ENCODE results near the gene PLA2G6. TPM values are rescaled to one million over a fixed set of nuclear protein-coding genes. Genes with fewer than 3 reads are reported as not detected.

The PLA2G6 gene
- total RNA-seq, 1 donor from 2014 or later = 10.6 TPM

DNA sequence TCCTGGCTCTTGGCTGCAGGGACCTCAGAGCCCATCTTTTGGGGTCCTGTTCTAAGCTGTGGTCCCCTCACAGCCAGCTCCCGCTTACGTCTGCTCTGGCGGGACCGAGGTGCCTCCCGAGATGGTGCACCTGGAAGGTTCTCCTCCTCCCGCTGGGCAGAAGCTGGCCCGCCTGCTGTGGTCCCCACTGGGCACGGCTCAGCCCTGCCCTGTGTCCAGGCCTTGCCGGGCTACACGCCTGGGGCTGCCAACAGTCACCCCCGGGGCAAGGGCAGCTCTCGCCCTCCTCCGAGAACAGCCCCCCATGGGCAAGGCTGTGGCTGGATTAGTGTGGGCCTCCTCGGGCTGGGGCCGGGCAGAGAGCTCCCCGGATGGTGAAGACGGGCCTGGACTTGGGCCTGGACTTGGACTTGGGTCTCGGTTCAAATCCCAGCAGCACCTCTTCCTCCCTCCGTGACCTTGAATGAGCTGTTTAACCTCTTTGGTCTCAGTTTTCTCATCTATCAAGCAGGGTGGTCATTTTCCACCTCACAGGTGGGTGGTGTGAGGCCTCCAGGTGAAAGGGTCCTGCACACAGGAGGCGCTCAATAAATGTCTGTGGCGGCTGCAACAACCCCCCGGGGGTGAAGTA, 72.1 kb downstream of the PLA2G6 start:
- DNase-seq = no peak

DNA sequence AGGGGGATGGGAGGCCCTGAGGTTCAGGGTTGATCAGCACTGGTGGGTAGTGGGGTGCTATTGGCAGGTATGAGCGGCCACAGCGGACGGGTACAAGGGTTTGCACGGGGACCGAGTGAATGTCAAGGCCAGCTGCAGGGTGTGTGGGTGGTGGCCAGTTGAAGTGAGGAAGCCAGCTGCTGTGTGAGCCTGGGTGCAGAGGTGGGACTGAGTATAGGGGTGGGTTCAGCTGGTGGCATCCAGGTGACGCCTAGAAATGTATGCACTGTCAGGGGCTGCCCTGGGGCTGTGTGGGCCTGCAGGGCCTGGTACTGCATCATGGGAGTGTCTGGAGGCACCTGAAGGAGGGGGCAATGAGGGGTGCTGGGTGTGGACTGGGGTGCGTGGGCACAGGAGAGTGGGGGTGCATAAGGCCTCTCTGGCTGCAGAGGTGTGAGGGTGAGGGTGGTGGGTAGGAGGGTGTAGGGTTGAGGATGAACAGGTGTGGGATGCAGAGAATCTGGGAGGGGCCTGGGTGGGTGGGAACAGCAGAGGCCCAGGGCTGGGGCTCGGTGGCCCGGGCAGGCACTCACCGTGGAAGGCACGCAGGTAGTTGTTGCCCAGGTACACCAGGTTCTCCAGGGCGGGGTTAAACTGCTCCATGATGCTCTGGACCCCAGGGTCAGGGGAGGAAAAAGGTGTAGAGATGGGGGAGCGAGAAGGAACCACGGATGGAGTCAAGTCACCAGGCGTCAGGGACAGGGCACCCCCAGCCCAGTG, 72.9 kb downstream of the PLA2G6 start:
- DNase-seq = no peak

DNA sequence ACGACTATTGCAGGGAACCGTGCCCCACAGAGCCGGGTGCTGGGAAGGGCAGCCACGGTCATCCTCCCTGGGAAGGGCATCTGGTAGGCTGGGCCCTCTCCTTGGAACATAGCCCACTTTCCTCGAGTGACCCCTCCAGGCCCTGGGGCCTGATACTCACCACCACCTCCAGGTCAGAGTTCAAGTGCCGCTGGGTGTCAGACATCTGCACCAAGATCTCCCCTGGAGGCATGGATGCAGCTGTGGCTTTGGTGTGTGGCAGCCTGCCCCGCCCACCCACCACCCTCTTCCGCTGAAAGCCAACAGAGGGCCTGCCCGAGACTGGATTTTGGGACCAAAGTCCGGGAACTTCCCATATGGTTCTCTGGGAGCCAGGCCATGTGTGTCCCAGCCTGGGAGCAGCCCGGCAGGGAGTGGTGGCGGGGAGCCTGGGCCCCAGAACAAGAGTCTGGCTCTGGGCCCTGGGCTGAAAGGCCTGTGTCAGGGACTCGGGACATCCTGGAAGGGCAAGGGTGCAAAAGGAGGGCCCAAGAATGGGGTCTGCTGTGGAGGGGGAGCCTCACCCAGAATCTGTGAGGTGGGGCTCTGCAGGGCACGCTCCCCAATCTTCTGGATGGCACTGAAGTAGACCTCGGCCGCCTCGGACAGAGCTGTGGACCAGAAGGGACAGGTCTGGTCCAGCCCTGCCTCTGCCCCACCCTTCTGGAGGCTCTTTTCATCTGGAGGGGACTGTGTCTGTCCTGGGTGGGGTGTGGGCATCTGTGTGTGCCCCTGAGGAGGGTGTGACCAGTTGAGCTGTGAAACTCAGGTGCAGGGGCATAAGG, 73.7 kb downstream of the PLA2G6 start:
- no peak for DNase-seq

DNA sequence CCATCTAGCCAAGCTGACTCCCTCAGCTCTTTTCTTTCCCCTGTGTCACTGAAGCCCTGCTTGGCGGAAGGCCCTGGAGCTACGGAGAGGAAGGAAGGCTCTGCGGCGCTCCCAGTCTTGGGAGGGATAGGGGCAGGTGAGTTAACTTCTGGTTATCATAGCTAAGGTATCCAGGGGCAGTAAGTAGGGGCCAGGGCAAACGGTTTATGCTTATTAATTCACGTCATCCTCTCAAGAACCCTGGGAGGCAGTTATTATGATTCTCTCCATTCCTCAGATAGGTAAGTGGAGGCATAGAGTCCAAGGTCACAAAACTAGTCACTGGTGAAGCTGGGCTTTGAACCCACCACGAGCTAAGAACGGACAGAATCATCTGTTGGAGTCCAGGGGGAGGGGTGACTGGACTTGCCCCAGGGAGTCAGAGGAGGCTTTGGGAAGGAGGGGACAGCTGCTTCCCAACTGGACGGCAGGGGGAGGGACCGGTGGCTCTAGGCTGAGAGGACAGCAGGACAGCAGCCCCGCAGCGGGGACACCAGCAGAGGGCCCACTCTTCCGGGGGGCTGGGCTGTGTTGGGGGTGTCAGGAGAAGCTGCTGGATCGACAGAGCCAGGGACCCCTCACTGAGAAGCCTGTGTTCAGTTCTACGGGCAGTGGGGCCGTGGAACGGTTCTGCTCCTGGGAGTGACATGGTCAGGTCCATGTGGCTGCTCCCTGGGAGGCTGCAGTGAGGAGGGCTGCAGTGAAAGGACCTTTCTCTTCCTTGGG, 74.6 kb downstream of the PLA2G6 start:
- no peak for DNase-seq

DNA sequence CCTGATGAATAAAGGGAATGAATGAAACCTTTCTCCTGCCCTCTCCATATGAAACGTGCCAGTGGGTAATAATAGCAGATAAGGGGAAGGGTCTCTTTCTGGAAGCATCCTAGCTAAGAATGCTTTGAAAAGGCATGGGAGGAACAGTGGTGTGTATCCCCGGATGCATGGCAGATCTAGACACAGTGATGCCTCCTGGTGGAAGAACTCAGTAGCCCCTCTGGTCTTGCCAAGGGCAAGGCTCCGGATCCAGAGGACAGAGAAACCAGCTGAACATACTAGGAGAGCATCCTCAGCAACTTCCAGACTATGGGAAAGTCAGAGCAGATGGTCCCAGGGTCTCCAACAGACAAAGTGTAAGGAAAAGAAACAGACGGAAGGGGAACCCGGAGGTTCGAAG, 77.5 kb downstream of the PLA2G6 start:
- DNase-seq = peak; percentile 43

DNA sequence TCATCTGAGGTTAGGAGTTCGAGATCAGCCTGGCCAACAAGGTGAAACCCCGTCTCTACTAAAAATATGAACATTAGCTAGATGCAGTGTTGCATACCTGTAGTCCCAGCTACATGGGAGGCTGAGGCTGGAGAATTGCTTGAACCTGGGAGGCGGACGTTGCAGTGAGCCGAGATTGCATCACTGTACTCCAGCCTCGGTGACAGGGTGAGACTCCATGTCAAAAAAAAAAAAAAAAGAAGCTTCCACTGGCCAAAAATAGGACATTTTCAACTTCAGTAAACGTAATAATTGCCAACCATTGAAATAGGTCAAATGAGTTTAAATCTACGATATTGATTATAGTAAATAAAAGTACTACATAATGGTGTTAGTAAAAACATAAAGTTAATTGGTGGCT, 78.0 kb downstream of the PLA2G6 start:
- no peak for DNase-seq

DNA sequence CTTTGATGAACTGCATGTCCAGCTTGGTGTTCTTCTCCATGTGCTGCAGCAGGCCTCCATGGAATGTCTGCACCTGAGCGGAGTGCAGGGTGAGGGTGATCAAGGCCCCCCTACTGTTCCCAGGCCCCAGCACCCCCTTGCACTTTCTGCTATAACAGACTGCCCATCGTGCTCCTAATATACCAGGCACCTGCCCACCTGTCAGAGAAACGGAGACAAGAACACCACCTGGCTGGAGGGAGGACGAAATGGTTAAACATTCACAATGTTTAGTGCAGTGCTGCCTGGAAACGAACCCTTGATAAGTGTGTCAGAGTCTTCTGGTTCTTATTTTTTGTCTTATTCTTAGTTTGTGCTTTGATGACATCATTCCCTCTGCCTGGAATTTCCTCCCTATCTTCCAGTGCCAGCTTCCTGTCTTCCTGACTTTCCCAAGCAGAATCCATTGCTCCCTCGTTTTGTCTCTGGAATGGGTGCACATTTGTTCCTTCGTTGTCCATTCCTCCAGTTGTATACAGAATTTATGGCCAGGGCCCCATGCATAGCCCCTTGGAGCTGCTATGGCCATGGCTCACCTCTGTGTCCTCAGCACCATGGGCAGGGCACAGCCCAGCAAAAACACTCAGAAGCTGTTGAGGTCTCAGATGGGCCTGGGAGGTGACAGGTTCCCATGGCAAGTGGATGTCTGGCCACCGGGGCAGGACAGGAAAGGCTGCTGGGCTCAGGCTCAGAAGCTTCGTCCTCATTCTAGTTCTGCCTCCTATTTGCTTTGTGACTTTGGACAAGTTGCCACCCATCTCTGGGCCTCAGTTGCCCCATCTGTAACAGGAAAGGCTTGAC, 83.0 kb downstream of the PLA2G6 start:
- peak; percentile 64 for DNase-seq

DNA sequence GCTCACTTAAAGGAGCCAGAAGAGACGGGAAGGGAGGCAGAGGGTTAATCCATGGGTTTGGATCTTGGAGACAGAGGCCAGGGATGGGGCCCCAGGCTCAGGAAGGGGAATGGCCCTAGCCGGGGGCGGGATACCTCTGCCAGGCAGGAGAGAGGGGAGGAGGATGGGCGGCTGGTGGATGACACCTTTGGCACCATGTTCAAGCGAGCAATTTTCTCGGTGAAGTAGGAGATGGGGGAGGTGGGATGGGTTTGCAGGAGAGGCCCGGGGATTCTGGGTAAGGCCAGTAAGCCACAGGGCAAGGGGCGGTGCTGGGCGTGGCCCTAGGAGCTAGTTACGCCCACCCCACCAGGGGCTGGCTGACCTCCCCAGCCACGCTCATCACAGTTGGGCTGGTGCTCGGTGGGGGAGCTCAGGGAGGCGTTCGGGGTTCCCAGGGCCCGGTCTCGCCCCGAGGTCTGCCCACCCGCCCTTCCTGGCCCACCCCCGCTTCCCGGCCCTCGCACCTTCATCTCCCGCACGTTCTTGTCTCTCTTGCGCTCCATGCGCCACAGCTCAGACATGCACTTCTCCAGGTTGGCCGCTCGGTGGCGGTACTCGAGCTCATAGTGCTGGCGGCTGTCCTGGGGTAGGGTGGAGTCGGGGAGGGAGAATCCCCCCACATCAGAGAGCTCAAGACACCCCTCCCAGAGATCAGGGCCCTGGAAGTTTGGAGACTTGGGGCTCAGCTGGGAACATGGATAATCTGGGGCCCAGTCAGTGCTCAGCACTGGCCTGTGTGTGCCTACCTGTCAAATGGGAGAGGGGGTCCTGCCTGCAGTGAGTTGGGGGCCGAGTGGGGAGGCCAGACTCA, 83.8 kb downstream of the PLA2G6 start:
- DNase-seq = peak; percentile 50

DNA sequence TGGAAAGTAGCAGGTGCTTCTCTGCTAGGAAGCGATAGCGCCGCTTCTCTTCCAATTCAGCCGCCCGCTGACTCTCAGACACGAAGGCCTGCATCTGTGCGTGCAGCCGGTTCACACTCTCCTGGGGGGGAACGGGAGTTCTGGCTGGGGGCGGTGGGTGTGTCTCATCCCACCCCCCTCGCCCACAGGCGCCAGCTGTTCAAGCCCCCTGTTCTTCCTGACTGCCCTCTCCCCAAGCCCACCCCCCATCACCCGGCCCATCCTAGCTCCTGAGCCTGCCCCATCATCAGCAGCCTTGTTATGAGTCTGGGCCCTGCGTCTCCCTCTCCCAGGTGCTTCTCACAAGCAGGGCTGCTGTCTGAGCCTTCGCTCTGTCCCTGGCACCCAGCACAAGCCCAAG, 84.6 kb downstream of the PLA2G6 start:
- no peak for DNase-seq

DNA sequence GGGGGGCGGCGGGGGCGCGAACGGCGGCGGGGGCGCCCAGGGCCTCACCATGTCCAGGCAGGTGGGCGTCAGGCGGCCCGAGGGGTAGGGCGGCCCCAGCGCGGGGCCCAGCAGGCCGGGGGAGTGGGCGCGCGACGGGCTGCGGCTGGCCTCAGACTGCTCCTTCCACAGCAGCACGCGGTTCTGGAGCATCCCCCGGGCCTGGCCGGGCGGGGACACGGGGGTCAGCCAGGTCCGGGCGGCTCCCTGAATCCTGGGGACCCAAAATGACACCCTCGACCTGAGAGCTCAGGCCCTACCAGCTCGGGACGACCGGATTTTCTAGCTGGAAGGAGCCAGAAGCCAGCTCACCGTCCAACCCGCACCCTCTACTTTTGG, 92.2 kb downstream of the PLA2G6 start:
- no peak for DNase-seq

DNA sequence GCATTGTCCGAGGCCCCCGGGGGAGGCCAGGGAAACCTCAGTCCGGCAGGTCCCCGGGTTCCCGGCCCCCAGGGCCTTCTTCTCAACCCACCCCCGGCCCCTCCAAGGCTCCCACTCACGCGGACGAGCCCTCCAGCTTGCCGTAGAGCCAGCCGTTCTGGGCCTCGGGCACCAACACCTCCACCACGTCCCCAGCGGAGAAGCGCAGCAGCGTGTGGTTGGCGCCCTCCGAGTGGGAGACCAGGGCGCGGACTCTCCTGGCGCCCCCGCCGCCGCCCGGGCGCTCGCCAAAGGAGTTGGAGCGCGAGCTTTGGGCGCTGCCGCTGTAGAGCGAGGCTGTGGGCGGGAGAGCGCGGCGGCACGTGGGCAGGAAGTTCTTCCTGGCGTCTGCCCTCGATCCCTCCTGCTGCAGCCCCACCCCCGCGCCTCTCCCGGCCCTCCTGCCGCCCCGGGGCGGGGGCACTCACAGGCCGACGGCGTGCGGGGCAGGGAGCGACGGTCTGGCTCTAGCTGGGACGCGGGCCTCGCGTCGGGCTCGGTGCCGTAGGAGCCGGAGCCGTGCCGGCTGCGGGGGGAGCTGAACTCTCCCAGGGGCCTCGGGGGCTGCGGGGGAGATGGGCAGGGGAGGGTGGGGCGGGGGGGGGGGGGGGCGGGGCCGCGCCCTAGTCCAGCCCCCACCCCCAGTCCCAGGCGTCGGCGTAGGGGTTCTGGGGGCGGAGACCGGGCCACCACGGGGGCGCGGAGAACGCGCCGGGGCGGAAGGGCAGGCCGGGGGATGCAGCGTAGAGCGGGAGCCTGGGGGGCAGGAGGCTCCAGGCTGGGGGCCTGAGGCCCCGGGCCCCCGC, 92.8 kb downstream of the PLA2G6 start:
- peak; percentile 19 for DNase-seq

DNA sequence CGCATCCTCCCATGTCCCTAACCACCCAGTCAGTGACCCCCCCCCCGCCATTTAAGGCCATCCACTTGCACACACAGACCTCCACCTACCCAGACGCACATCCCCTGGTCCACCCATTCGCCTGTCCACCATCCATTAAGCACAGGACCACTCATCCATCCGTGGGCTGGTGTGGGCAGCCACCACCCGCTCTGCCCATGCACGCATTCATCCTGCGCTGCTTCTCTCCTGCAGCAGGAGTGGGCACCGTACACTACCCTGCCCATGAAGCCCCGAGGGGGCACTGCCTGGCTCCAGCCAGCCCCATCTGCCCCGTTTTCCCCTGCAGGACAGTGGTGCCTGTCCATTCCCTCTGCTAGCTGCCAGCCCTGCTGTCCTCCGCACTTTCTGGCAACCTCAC, 93.8 kb downstream of the PLA2G6 start:
- DNase-seq = no peak

DNA sequence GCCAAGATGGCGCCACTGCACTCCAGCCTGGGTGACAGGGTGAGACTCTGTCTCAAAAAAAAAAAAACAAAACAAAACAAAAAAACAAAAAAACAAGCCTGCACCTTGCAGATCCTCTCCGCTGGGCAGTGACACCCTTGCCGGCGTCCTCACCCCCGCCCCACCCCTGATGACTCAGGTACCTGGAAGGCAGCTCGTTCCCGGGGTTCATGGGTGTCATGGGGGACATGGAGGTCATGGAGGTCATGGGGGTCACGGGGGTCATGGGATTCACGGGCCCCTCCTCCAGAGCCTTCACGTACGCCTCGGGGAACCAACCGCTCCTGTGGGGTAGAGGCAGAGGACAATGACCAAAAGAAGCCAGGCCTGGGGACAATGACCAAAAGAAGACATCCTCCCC, 94.7 kb downstream of the PLA2G6 start:
- no peak for DNase-seq

DNA sequence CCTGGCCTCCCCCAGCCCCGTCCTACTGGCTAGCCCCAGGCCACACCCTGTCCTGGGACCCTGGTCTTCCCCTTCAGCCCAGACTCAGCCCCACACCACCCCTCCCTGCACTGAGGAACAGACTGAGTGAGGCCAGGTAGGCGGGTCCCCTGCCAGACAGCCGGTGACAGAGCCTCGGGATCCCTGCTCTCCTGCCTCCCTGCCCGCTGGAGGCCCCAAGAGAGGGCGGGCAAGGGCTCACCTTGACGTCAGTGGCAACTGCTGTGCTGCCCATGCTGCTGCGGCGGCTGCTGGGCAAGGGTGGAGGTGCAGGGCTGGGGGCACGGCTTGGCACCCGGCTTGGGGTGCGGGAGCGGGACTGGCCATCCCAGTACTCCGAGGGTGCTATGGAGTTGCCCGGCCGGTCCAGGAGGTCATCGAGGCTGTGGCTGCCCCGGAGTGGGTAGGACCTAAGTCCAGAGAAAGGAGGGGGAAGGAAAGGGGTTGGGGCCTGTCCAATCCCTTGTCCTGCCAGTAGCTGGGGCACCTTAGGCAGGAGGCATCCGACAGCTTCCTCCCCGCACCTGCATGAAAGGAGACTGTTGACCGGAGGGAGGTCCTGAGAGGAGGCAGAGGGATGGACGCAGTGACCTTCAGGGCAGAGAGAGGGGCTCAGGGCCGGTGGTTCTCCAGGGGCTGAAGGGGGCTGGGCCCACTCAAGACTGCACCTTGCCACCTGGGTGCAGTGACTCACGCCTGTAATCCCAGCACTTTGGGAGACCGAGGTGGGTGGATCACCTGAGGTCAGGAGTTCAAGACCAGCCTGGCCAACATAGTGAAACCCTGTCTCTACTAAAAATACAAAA, 95.4 kb downstream of the PLA2G6 start:
- no peak for DNase-seq

DNA sequence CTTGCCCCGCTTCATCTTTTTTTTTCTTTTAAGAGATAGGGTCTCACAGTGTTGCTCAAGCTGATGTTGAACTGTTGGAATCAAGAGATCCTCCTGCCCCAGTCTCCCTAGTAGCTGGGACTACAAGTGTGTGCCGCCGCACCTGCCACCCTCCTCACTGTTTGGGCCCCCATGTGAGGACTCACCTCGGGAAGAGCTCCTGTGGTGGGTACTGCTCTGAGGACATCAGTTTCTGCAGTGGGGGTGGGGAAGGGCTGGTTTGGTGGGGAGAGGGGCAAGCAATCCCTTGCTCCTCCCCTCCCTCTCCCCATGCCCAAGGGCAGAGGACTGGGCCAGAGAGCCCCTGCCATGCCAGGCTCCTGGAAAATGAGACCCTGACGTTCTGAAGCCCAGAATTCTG, 96.1 kb downstream of the PLA2G6 start:
- no peak for DNase-seq

DNA sequence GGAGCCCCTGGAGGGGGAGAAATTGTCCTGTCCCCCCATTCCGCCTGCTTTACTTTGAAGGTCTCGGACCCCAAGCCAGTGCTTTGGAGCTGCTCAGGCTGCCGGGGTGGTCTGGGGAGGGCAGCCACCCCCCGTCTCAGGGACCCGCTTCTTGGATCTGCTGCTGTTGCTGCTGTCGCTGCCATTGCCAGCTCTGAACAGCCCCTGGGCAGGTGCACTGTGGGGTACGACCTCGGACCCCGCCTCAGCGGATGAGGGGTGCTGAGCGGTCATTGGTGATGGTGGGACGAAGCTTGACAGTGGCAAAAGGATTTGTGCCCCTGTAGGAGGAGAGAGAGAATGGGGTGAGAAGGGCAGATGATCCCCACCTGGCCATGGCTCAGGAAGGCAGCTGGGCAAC, 96.6 kb downstream of the PLA2G6 start:
- no peak for DNase-seq

DNA sequence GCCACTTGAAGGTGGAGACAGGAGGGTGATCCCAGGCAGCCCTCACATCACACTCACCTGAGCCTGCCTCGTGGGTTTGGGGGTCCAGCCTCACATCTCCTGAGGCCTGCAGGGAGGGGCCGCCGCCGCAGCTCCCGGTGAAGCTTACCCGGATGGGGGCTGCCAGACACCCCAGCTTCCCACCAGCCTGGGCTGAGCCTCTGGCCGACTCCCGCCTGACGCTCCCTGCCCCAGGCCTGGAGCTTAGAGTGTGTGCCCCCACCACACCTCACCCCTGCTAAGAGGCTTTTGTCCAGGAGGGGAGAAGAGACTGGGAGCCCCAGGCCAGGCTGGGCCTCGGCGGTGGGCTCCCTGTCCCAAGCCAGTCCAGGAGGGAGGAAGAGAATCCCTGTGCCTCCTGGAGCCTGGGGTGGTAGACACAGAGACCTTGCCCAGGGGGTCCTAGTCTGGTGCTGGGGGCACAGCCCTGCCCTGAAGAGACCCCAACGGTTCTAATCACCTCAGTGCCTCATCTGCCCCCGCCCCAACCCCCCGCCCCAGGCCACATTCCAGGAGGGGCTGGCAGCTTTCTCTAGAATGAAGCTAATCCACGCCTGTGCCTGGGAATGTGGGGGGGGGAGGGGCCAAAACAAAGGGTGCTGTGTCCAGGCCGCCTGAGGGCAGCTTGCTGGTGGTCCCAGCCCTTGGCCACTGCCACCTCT, 97.5 kb downstream of the PLA2G6 start, which contains the start of gene SLC16A8:
Gene SLC16A8, minus strand, starts transcription at position 254 of the 701 bp plus-strand sequence. CDS start 1,311 bp downstream, outside the sequence.
- DNase-seq = no peak

Measured in dermis blood vessel endothelial cell (primary cell).